ENCODE data around the gene PLXDC2.

PLXDC2 gene

DNA sequence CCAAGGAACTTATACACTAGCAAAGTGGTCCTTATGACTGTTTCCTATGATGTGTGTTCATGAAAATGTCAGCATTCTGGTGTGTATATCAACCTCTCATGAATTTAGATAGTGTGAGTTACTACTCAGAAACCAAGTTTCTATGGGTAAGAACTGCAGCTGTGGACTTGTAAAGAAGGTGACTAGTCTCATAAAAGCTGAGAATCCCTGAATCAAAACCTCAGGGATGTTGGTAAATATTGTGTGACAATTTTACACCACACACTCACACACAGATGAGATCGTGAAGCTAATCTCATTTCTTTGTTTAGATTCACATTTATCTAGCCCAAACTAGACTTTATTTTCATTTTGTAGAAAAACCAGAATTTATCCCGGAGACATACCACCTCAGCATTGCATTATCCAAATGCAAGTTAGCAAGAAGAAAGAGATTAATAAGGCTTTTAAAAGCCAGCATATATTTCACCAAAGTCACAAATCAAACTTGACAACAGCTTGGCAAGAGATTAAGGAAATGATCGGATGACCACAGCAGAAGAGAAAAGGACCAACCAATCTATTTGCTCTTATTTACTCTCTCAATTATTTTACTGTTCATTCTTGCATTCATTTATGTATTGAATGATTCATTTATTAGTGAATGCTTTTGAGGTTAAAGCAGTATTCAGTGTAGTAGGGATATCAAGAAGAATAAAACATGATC, 92.9 kb downstream of the PLXDC2 start:
- Histone ChIP-seq H3K4me3 (ENCODE audit: low read depth in 1 of 2, low read length in 2 of 2) (no peak overlapping the region), H2AFZ (ENCODE audit: low read depth, low read length) (no peak overlapping the region), H3K27ac (ENCODE audit: low read length) (no peak overlapping the region), H4K20me1 (ENCODE audit: insufficient read depth, low read length) (no peaks in the 10 kb centered on the region), H3K9me3 (ENCODE audit: insufficient read depth, low read length, severe bottlenecking) (no peaks in the 10 kb centered on the region), H3K36me3 (ENCODE audit: insufficient read depth, low read length) (no peaks in the 10 kb centered on the region), H3K79me2 (ENCODE audit: insufficient read depth, low read length) (no peaks in the 10 kb centered on the region), H3K9ac (ENCODE audit: low read depth, low read length) (no peak overlapping the region), H3K4me1 (ENCODE audit: insufficient read depth, low read length) (no peaks in the 10 kb centered on the region), H3K27me3 (ENCODE audit: insufficient read depth, low read length, poor library complexity) (no peaks in the 10 kb centered on the region), H3K4me2 (ENCODE audit: insufficient read depth, low read length) (no peak overlapping the region)
- no peak for ATAC-seq (ENCODE audit: insufficient read depth, low read depth)
- no peak for TF ChIP-seq EZH2 (IDR thresholded peaks at IDR 0.05; ENCODE audit: borderline replicate concordance, low read depth, low read length, severe bottlenecking)
- TF ChIP-seq, protein P1, sequence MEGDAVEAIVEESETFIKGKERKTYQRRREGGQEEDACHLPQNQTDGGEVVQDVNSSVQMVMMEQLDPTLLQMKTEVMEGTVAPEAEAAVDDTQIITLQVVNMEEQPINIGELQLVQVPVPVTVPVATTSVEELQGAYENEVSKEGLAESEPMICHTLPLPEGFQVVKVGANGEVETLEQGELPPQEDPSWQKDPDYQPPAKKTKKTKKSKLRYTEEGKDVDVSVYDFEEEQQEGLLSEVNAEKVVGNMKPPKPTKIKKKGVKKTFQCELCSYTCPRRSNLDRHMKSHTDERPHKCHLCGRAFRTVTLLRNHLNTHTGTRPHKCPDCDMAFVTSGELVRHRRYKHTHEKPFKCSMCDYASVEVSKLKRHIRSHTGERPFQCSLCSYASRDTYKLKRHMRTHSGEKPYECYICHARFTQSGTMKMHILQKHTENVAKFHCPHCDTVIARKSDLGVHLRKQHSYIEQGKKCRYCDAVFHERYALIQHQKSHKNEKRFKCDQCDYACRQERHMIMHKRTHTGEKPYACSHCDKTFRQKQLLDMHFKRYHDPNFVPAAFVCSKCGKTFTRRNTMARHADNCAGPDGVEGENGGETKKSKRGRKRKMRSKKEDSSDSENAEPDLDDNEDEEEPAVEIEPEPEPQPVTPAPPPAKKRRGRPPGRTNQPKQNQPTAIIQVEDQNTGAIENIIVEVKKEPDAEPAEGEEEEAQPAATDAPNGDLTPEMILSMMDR (IDR thresholded peaks at IDR 0.05; ENCODE audit: borderline replicate concordance, extremely low read depth, low read length, poor library complexity, severe bottlenecking), result no peak
- no peak for DNase-seq

DNA sequence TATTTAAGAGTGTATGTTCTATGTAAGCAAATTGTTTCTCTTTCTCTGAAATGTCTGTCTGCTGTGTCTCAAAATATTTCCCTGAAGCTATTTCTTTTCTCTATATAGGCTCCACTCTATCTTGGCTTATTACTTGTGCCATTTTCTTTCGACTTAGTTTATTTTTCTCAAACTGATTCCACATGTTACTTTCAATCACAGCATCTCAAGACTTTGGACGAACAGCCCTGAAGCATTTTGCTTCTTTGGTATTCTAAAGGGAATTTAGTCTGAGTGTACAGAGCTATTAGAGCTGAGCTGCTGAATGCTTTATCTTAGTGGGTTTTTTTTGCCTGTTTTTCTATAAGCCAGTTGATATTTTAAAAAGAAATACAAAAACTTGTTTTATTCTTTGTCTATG, 95.7 kb downstream of the PLXDC2 start:
- Histone ChIP-seq H3K4me2 (ENCODE audit: insufficient read depth, low read length) (no peak overlapping the region), H3K27me3 (ENCODE audit: insufficient read depth, low read length, poor library complexity) (no peaks in the 10 kb centered on the region), H3K4me1 (ENCODE audit: insufficient read depth, low read length) (no peaks in the 10 kb centered on the region), H3K27ac (ENCODE audit: low read length) (no peak overlapping the region), H3K79me2 (ENCODE audit: insufficient read depth, low read length) (no peaks in the 10 kb centered on the region), H3K9ac (ENCODE audit: low read depth, low read length) (no peak overlapping the region), H3K36me3 (ENCODE audit: insufficient read depth, low read length) (no peaks in the 10 kb centered on the region), H2AFZ (ENCODE audit: low read depth, low read length) (no peak overlapping the region), H3K9me3 (ENCODE audit: insufficient read depth, low read length, severe bottlenecking) (no peaks in the 10 kb centered on the region), H3K4me3 (ENCODE audit: low read depth in 1 of 2, low read length in 2 of 2) (no peak overlapping the region), H4K20me1 (ENCODE audit: insufficient read depth, low read length) (no peaks in the 10 kb centered on the region)
- ATAC-seq (ENCODE audit: insufficient read depth, low read depth), result no peak
- no peak for DNase-seq
- TF ChIP-seq, protein P1 (IDR thresholded peaks at IDR 0.05; ENCODE audit: borderline replicate concordance, extremely low read depth, low read length, poor library complexity, severe bottlenecking), result no peak
- TF ChIP-seq EZH2 (IDR thresholded peaks at IDR 0.05; ENCODE audit: borderline replicate concordance, low read depth, low read length, severe bottlenecking), result no peak

- TF ChIP-seq, protein P1 (IDR thresholded peaks at IDR 0.05; ENCODE audit: borderline replicate concordance, extremely low read depth, low read length, poor library complexity, severe bottlenecking), result no peak
- no peak for TF ChIP-seq EZH2 (IDR thresholded peaks at IDR 0.05; ENCODE audit: borderline replicate concordance, low read depth, low read length, severe bottlenecking)
- ATAC-seq (ENCODE audit: insufficient read depth, low read depth), result no peak
- H3K27me3 ChIP-seq (ENCODE audit: insufficient read depth, low read length, poor library complexity), result no peaks in the 10 kb centered on the region
- H3K4me2 ChIP-seq (ENCODE audit: insufficient read depth, low read length), result no peak overlapping the region
- H3K27ac ChIP-seq (ENCODE audit: low read length), result no peak overlapping the region
- no peak overlapping the region for H2AFZ ChIP-seq (ENCODE audit: low read depth, low read length)
- no peaks in the 10 kb centered on the region for H3K79me2 ChIP-seq (ENCODE audit: insufficient read depth, low read length)
- no peaks in the 10 kb centered on the region for H3K36me3 ChIP-seq (ENCODE audit: insufficient read depth, low read length)
- no peak overlapping the region for H3K4me3 ChIP-seq (ENCODE audit: low read depth in 1 of 2, low read length in 2 of 2)
- no peak for DNase-seq
- H3K9me3 ChIP-seq (ENCODE audit: insufficient read depth, low read length, severe bottlenecking), result no peaks in the 10 kb centered on the region
- H3K9ac ChIP-seq (ENCODE audit: low read depth, low read length), result no peak overlapping the region
- H4K20me1 ChIP-seq (ENCODE audit: insufficient read depth, low read length), result no peaks in the 10 kb centered on the region
- H3K4me1 ChIP-seq (ENCODE audit: insufficient read depth, low read length), result no peaks in the 10 kb centered on the region
These were observed 97.8 kb downstream of the PLXDC2 start for GRCh38 chr10:19913987-19914386.

Measured in DND-41 (cell line).